ENCODE data around the gene EEIG1.

The EEIG1 gene

DNA sequence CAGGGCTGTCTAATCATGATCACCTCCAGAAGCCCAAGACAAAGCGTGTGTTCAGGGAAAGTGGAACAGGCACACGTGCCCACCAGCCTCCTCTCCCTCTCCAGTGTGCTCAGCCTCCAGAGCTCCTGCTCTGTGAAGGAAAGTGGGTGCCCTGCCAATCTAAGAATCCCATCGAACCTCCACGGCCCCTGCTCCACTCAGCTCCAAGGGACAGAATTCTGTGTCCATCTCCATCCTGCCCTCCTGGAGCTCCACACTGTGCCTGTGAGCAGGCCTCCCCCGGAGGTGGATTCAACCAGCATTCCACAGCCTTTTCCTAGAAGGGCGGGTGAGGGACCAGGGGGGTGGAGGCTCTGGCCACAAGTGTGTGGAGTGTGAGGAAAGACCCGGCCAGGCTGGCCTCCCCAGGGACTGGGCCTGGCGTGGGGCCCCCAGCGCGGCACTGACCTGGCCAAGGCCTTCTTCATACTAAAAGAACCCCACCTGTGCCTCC, 6.0 kb downstream of the EEIG1 start:
- no peak for DNase-seq

GRCh38 chr9:127974001-127974768, 6.6 kb downstream of the EEIG1 start:
- DNase-seq: peak; percentile 48

- peak; percentile 22 for DNase-seq
Observed at GRCh38 chr9:127973169-127974000, 7.4 kb downstream of the EEIG1 start.

DNA sequence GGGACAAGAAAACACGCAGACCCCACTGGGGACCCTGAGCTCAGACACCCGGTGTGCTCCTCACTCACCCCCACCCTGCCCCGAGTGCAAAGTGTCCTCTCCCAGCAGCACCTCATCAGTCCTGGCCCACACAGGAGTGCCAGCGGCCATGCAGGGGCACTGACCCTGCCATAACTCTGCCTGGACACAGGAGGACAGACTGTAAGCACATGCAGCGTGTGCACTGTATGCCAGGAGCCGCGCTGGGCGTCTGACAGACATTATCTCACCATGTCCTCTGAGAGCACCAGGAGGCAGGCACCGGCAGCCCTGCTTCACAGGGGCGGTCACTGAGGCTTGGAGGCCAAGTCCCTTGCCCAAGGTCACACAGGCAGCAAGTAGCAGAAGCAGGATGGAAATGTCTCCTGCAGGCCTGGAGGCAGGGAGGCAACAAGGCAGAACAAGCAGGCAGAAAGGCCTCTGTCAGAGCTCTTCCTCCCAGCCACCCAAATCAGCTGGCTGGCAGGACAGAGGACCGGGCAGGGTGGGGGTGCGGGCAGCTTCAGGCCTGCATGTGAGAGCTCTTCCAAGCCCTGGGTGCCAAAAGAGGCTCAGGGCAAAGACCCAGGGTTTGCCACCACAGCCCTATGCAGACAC, 8.4 kb downstream of the EEIG1 start:
- DNase-seq: no peak

- DNase-seq: no peak
Observed at GRCh38 chr9:127971357-127972235, 9.2 kb downstream of the EEIG1 start.

GRCh38 chr9:127970401-127971313, 10.1 kb downstream of the EEIG1 start:
- DNase-seq: peak; percentile 1

DNA sequence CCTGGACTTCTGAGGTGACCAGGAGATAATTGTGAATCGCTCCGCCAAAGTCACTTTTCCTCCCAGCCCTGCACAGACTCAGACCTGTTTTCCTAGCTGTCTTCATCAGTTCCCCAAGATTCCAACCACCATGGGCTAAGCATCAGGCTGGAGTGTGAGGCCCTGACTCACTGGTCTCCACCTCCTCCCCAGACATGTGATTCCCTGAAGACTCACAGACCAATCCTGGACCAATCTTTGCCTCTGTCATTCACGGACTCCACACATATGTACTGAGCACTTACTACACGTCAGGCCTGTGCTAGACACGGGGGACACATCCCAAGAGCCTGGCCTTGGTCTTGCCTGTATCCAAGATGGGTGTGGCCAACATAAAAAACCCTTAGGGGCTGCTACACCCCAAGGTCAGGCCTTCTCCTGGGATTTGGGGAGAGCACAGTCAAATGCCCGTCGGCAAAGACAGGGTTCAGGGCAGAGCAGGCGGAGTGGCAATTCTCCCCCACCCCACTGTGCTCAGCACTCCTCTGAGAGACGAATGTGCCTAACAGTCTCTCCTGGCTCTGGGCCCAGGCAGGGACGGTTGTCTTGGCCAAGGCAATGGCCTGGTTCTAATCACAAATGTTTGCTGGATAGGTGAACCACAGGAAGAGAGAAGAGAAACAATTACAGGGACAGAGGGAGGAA, 11.9 kb downstream of the EEIG1 start:
- DNase-seq: peak; percentile 29

- no peak for DNase-seq
Observed at GRCh38 chr9:127968042-127968441, 12.7 kb downstream of the EEIG1 start.

- no peak for DNase-seq
Observed at GRCh38 chr9:127967151-127967809, 13.5 kb downstream of the EEIG1 start.

DNA sequence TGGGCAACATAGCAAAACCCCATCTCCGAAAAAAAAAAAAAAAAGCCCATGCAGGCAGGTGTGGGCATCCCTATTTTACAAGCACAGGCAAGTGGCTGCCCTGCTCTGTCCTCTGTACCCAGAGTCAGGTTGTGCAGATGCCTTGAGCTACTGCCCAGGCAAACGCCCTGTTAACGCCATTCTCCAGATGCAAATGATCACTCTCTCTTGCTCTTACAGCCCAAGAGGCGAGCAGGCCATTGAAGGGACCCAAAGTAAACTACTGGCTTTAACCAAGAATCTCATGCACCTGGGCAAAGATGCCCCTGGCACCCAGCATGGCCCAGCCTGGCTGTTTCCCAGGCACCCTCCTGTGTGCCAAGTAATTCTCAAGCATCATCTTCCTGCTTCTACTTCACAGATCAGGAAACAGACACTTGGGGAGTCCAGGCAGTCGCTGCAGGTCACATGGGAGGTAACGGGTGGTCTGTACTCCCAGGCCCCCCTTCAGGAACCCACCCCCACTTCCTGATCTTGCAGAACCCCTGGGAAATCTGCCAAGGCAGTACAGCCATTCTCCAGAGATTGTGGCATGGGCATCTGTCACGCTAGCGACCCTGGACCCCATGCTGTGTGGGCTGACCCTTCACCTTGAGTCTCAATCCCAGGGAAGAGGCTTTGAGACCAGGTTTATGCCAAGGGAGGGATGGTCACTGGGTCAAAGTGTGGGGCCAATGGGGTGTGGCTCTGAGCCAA, 14.2 kb downstream of the EEIG1 start:
- DNase-seq: peak; percentile 35

- no peak for DNase-seq
Observed at GRCh38 chr9:127965953-127966352, 14.8 kb downstream of the EEIG1 start.

GRCh38 chr9:127963359-127964064, 17.3 kb downstream of the EEIG1 start:
- no peak for DNase-seq

DNA sequence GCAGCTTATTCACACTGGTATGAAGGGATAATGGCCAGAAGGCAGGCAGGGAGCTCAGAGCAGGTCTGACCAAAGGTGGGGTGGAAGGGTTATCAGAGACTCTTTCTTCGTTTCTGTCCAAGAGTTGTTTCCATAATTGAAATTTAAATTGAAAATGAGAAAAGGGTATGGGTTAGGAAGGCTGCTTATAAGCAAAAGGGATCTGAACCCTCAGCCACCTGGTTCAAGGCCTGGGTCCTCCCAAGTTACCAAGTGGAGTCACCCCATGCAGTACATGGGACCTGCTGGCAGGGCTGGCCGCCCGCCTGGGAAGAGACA, 17.8 kb downstream of the EEIG1 start:
- no peak for DNase-seq

DNA sequence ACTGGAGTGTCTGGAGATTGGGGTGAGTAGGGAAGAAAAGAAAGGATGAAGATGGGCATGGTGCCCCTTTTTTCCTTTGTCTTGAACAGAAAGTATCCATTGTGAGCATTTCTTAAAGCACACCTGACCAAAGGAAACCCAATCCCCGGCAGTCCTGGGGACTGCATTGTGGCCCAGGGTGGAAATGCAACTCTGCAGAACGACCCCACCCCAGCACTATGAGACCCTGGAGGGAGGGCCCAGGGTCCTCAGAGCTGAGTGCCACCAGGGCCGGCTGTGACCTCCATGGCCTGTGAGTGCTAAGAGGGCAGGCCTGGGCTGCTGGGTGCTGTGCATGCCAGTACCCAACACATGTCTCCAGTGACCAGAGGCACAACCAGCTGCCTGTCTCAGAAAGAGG, 18.5 kb downstream of the EEIG1 start:
- no peak for DNase-seq

DNA sequence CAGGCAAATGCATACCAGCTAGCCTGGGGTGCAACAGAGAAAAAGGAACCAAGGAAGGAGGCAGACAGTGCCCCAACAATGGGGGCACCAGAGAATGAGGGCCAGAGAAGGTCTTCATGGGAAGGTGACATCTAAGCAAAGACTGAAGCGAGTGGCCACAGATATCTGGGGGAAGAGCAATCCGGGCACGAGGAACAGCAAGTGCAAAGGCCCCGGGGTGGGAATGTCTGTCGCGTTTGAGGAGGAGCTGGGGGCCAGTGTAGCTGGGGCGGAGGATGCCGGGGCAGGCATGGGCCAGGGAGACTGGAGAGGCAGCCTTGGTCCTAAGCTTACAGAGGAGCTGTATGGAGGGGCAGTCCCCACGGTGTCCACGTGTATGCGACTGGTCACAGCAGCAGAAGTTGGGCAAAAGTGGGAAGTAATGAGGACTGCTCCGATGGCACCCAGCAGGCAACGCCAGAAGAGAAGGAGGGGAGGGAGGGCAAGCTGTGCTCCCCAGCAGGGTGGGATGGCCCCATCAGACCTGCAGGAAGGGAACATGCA, 19.1 kb downstream of the EEIG1 start:
- DNase-seq: no peak

DNA sequence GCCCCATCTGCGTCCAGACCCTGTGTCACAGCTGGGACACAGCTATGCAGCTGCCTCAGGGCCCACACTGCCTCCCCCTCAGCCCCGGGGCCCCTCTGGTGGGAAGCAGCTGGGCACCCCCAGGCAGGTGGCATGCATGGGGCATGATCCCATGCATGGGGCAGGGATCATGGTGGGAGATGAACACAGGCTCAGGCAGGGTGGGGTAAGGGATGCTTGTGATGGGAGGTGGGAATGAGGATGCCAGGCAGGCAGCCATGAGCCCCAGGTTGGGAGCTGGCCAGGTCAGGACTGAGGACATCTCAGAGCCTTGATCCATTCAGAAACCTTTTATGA, 19.7 kb downstream of the EEIG1 start:
- DNase-seq: no peak

DNA sequence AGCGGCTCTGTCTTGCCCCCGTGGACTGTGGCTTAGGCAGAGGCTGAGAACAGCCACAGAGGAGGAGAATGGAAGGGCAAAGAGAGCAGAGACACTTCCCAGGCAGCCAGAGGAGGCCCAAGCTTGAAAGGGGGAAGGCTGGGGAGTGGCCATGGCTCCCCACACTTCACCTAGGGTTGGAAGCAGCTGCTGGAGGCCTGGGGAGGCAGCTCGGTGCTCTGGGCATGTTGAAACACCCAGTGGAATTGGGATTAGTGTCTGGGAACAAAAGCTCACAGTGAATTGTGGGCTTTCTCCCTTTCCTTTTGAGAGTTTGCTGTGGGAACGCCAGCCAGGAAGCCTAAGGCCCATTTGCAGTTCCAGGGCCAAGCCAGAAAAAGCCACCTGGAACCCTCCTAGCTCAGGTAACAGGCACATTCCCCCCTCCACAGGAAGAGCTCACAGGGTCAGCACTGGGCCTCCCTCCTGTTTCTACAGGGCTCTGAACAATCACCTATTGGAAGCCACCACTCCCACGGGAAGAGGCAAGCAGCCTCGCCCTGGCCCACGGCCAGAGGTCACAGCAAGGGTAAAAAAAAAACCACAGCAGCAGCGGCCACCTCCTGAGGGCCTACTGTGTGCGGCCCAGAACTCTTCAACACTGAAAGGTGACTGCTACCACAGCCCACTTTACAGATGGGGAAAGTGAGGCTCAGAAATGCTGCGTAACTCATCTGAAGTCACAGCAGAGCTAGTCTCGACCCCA, 20.2 kb downstream of the EEIG1 start:
- peak; percentile 2 for DNase-seq

DNA sequence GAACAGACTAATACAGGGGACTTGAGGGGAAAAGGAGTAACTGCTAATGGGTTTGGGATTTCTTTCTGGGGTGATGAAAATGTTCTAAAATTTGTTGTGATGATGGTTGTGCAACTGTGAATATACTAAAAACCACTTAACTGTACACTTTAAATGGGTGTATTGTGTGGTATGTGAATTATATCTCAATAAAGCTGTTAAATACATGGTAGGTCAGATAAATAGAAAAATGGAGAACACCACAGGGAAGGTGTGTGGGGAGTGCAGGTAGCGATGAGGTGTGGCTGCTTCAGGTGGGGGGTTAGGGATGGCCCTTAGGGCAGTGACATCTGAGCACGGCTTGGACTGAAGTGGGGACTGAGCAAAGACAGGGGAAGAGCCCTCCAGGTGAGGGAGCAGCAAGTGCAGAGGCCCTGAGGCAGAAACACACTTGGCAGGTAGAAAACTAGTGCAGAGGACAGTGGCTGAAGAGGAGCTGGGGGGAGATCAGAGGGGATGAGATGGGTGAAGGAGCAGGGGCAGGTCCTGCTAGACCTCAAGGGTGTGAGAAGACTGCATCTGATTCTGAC, 20.9 kb downstream of the EEIG1 start:
- DNase-seq: no peak

All from NCI-H1105 treated with DMSO at 0.1 percent for 48 hours (cell line).